ENCODE data around the gene ZNF200. TPM values are rescaled to one million over a fixed set of nuclear protein-coding genes. Genes with fewer than 3 reads are reported as not detected.

The ZNF200 gene
- polyA plus RNA-seq, 1 donor (not counting 4 experiments of a cell fraction or from before 2014, with no cell fraction given): 4.3 TPM

GRCh38 chr16:3215601-3216262, 19.2 kb downstream of the ZNF200 start:
- TF ChIP-seq EZH2 (IDR thresholded peaks at IDR 0.05; ENCODE audit: low read length) (no peak), CTCF (optimal IDR thresholded peaks at IDR 0.05 in 1 of 3, IDR thresholded peaks at IDR 0.05 in 1 of 3, conservative IDR thresholded peaks at IDR 0.05 in 1 of 3; ENCODE audit: extremely low read depth in 1 of 3, insufficient read depth in 2 of 3, low read length in 3 of 3) (no peak)
- H3K27me3 ChIP-seq (ENCODE audit: control insufficient read depth, extremely low read depth, insufficient read depth, low read length): no peaks in the 10 kb centered on the region
- FAIRE-seq (no peak), DNase-seq (ENCODE audit: low read depth, low spot score) (no peak)
- dilution Hi-C loops (cut with MboI; ENCODE audit: extremely low pct_ligation_motif_present, low sequenced_read_pairs): no loop called here
- no peaks in the 10 kb centered on the region for H3K9me3 ChIP-seq (ENCODE audit: control insufficient read depth, low read depth, low read length)
- no peak overlapping the region for H3K4me2 ChIP-seq (ENCODE audit: control insufficient read depth, extremely low read depth, insufficient read depth, low read depth, low read length)
- no peaks in the 10 kb centered on the region for H3K36me3 ChIP-seq (ENCODE audit: control insufficient read depth in 2 of 2, extremely low read depth in 1 of 2, insufficient read depth in 2 of 2, low read length in 2 of 2)
- H3K4me3 ChIP-seq (ENCODE audit: control insufficient read depth in 2 of 3, extremely low read depth in 1 of 3, insufficient read depth in 2 of 3, low read depth in 1 of 3, low read length in 3 of 3): no peak overlapping the region
- H3K4me1 ChIP-seq (ENCODE audit: control insufficient read depth, extremely low read depth, insufficient read depth, low read length): no peaks in the 10 kb centered on the region
- H3K9me1 ChIP-seq (ENCODE audit: control insufficient read depth, extremely low read depth, insufficient read depth, low read length): no peaks in the 10 kb centered on the region
- no peaks in the 10 kb centered on the region for H3K79me2 ChIP-seq (ENCODE audit: control insufficient read depth, insufficient read depth, low read length)
- no peak overlapping the region for H3K9ac ChIP-seq (ENCODE audit: control insufficient read depth, extremely low read depth, insufficient read depth, low read length)
- H3K27ac ChIP-seq (ENCODE audit: control insufficient read depth, insufficient read depth, low read length): no peak overlapping the region
- no peaks in the 10 kb centered on the region for H4K20me1 ChIP-seq (ENCODE audit: control insufficient read depth, extremely low read depth, insufficient read depth, low read length)
- H2AFZ ChIP-seq (ENCODE audit: control insufficient read depth, low read length): no peak overlapping the region

GRCh38 chr16:3214904-3215600, 19.9 kb downstream of the ZNF200 start:
- no peak overlapping the region for H3K4me3 ChIP-seq (ENCODE audit: control insufficient read depth in 2 of 3, extremely low read depth in 1 of 3, insufficient read depth in 2 of 3, low read depth in 1 of 3, low read length in 3 of 3)
- H2AFZ ChIP-seq (ENCODE audit: control insufficient read depth, low read length): no peak overlapping the region
- H3K9me1 ChIP-seq (ENCODE audit: control insufficient read depth, extremely low read depth, insufficient read depth, low read length): no peaks in the 10 kb centered on the region
- TF ChIP-seq CTCF (optimal IDR thresholded peaks at IDR 0.05 in 1 of 3, IDR thresholded peaks at IDR 0.05 in 1 of 3, conservative IDR thresholded peaks at IDR 0.05 in 1 of 3; ENCODE audit: extremely low read depth in 1 of 3, insufficient read depth in 2 of 3, low read length in 3 of 3) (no peak), EZH2 (IDR thresholded peaks at IDR 0.05; ENCODE audit: low read length) (no peak)
- DNase-seq (ENCODE audit: low read depth, low spot score): no peak
- dilution Hi-C loops (cut with MboI; ENCODE audit: extremely low pct_ligation_motif_present, low sequenced_read_pairs): no loop called here
- no peak for FAIRE-seq
- no peak overlapping the region for H3K9ac ChIP-seq (ENCODE audit: control insufficient read depth, extremely low read depth, insufficient read depth, low read length)
- H3K4me1 ChIP-seq (ENCODE audit: control insufficient read depth, extremely low read depth, insufficient read depth, low read length): no peaks in the 10 kb centered on the region
- no peaks in the 10 kb centered on the region for H3K79me2 ChIP-seq (ENCODE audit: control insufficient read depth, insufficient read depth, low read length)
- no peaks in the 10 kb centered on the region for H3K27me3 ChIP-seq (ENCODE audit: control insufficient read depth, extremely low read depth, insufficient read depth, low read length)
- H4K20me1 ChIP-seq (ENCODE audit: control insufficient read depth, extremely low read depth, insufficient read depth, low read length): no peaks in the 10 kb centered on the region
- H3K36me3 ChIP-seq (ENCODE audit: control insufficient read depth in 2 of 2, extremely low read depth in 1 of 2, insufficient read depth in 2 of 2, low read length in 2 of 2): no peaks in the 10 kb centered on the region
- H3K4me2 ChIP-seq (ENCODE audit: control insufficient read depth, extremely low read depth, insufficient read depth, low read depth, low read length): no peak overlapping the region
- no peaks in the 10 kb centered on the region for H3K9me3 ChIP-seq (ENCODE audit: control insufficient read depth, low read depth, low read length)
- no peak overlapping the region for H3K27ac ChIP-seq (ENCODE audit: control insufficient read depth, insufficient read depth, low read length)
